Endothelial cell of umbilical vein (primary cell): ENCODE measurements around the gene NR2F2. TPM values are rescaled to one million over a fixed set of nuclear protein-coding genes. Genes with fewer than 3 reads are reported as not detected.

Source experiments
- BruUV-seq: library from RNA; stranded (reverse); fragments of 400-500 nt; replicated peaks from 2 replicates; lab custom pipeline; 2021; lab: Mats Ljungman, UMichigan
- CTCF ChIA-PET: fragments of 300-600, 350-600 bp; sonication (Branson Sonifier 250); formaldehyde crosslinking; loops from one replicate; lab custom pipeline; 2021; ENCODE audit warnings: antibody characterized with exemption, inconsistent platforms; lab: Charles Lee
- POLR2A ChIA-PET: fragments of 300-600, 350-600 bp; sonication (Branson Sonifier 250); formaldehyde crosslinking; loops from one replicate; lab custom pipeline; 2021; ENCODE audit warnings: antibody characterized with exemption, inconsistent platforms; lab: Charles Lee
- DNase-seq: peaks from one replicate; pipeline ENCODE4 v3.0.0-alpha.2; 2011; ENCODE audit warnings: low read depth, low spot score
- FAIRE-seq: peaks from 2 replicates; lab custom pipeline; 2011; peaks lifted over from hg19 to GRCh38; lab: Jason Lieb, UNC
- H2AFZ ChIP-seq: 2 replicates; pipeline ENCODE4 v1.6.0; 2012; ENCODE audit warnings: low read depth, low read length, control low read depth, inconsistent platforms
- H3K27ac ChIP-seq: 2 replicates; pipeline ENCODE4 v1.5.1; 2011; ENCODE audit warnings: low read depth, mild to moderate bottlenecking, control low read depth, low read length, moderate library complexity; ENCODE audit not compliant: insufficient read depth
- H3K27me3 ChIP-seq, 2 experiments: 2 replicates each; pipeline versions ENCODE4 v1.6.0 to v1.6.1; 2011; ENCODE audit warnings: low read length in 2 of 2, mixed read lengths in 1 of 2; ENCODE audit not compliant: control insufficient read depth in 2 of 2, insufficient read depth in 2 of 2
- H3K36me3 ChIP-seq, 2 experiments: 2 replicates in 1 of 2; 3 replicates in 1 of 2; pipeline ENCODE4 v1.5.1; 2011; ENCODE audit warnings: low read length in 2 of 2, mild to moderate bottlenecking in 1 of 2, moderate library complexity in 1 of 2; ENCODE audit not compliant: control insufficient read depth in 2 of 2, insufficient read depth in 2 of 2; ENCODE audit errors: extremely low read depth in 1 of 2
- H3K4me1 ChIP-seq: 3 replicates; pipeline ENCODE4 v1.5.1; 2011; ENCODE audit warnings: mild to moderate bottlenecking, low read length; ENCODE audit not compliant: control insufficient read depth, insufficient read depth; ENCODE audit errors: extremely low read depth
- H3K4me2 ChIP-seq: 2 replicates; pipeline ENCODE4 v1.6.1; 2011; ENCODE audit warnings: low read length, control low read depth, mixed read lengths; ENCODE audit not compliant: insufficient read depth
- H3K4me3 ChIP-seq, 3 experiments: fragments of 200-600 bp in 1 of 3; sonication (generic), shearing (Covaris generic) in 1 of 3; replicated peaks in 1 of 3; 2 replicates each; pipeline ENCODE4 v1.5.1; 2011 to 2016; ENCODE audit warnings: control low read depth in 3 of 3, low read length in 3 of 3, mild to moderate bottlenecking in 2 of 3, inconsistent platforms in 1 of 3, low read depth in 1 of 3, moderate library complexity in 1 of 3; ENCODE audit not compliant: insufficient read depth in 1 of 3
- H3K79me2 ChIP-seq: 2 replicates; pipeline ENCODE4 v1.6.0; 2012; ENCODE audit warnings: low read length, inconsistent platforms; ENCODE audit not compliant: control insufficient read depth, insufficient read depth
- H3K9ac ChIP-seq: replicated peaks from 2 replicates; pipeline ENCODE3; 2011; ENCODE audit warnings: low read length, control low read depth; ENCODE audit not compliant: insufficient read depth; ENCODE audit errors: extremely low read depth
- H3K9me1 ChIP-seq: replicated peaks from 3 replicates; pipeline ENCODE4 v1.6.0; 2011; ENCODE audit warnings: mild to moderate bottlenecking, low read length; ENCODE audit not compliant: control insufficient read depth, insufficient read depth; ENCODE audit errors: extremely low read depth
- H3K9me3 ChIP-seq: replicated peaks from 2 replicates; pipeline ENCODE4 v1.5.1; 2012; ENCODE audit warnings: low read length, inconsistent platforms; ENCODE audit not compliant: control insufficient read depth, insufficient read depth
- H4K20me1 ChIP-seq: replicated peaks from 2 replicates; pipeline ENCODE3; 2011; ENCODE audit warnings: mild to moderate bottlenecking, low read length; ENCODE audit not compliant: control insufficient read depth, insufficient read depth; ENCODE audit errors: extremely low read depth
- CTCF ChIP-seq, 2 donors: IDR thresholded peaks; 1 replicate in 1 of 2; 2 replicates in 1 of 2; pipeline ENCODE4 v1.5.1; 2011; ENCODE audit warnings: low read length in 2 of 2, mild to moderate bottlenecking in 2 of 2, moderate library complexity in 2 of 2, control low read depth in 1 of 2, inconsistent platforms in 1 of 2, low read depth in 1 of 2; ENCODE audit not compliant: insufficient read depth in 1 of 2; ENCODE audit errors: extremely low read depth in 1 of 2
- EZH2 ChIP-seq: IDR thresholded peaks from 2 replicates; pipeline ENCODE4 v1.6.1; 2012; ENCODE audit warnings: borderline replicate concordance, low read depth, mild to moderate bottlenecking, moderate library complexity, low read length, inconsistent platforms; ENCODE audit not compliant: severe bottlenecking
- FOS ChIP-seq: IDR thresholded peaks from 2 replicates; pipeline ENCODE4 v1.6.1; 2011; ENCODE audit warnings: mild to moderate bottlenecking, low read length, moderate library complexity, borderline replicate concordance; ENCODE audit not compliant: insufficient read depth
- GATA2 ChIP-seq: IDR thresholded peaks from 2 replicates; pipeline ENCODE4 v1.7.0; 2011; ENCODE audit warnings: low read depth, mild to moderate bottlenecking, moderate library complexity, mixed read lengths, low read length; ENCODE audit not compliant: insufficient read length, insufficient read depth
- JUN ChIP-seq: IDR thresholded peaks from 2 replicates; pipeline ENCODE4 v1.6.1; 2011; ENCODE audit warnings: borderline replicate concordance, low read depth; ENCODE audit not compliant: insufficient read length, insufficient read depth
- MYC ChIP-seq: IDR thresholded peaks from one replicate; pipeline ENCODE4 v1.6.1; 2011; ENCODE audit warnings: mild to moderate bottlenecking, low read depth, low read length
- POLR2A ChIP-seq: IDR thresholded peaks from 2 replicates; pipeline ENCODE4 v1.6.1; 2012; ENCODE audit warnings: low read depth, mild to moderate bottlenecking, control low read depth, low read length
- POLR2AphosphoS5 ChIP-seq: IDR thresholded peaks from 2 replicates; pipeline ENCODE4 v1.6.1; 2012; ENCODE audit warnings: low read depth, mild to moderate bottlenecking, control low read depth, low read length, moderate library complexity; ENCODE audit not compliant: insufficient read depth
- dilution Hi-C: fragments of 300-500 bp; cut with MboI; formaldehyde crosslinking; loops from one replicate; pipeline ENCODE4 v1.15.0; 2019; ENCODE audit warnings: low sequenced_read_pairs; ENCODE audit not compliant: extremely low pct_ligation_motif_present
- intact Hi-C: fragments of 100-400 bp; cut with micrococcal nuclease; formaldehyde crosslinking; loops from one replicate; pipeline ENCODE4 v1.10.0; 2022
- polyA plus RNA-seq, 4 experiments: library from polyadenylated mRNA; depleted of rRNA in 3 of 4; stranded (reverse) in 3 of 4; unstranded in 1 of 4; fragments of >200 nt; gene quantifications; 2 replicates each; pipeline versions ENCODE4 v1.2.1 to v1.2.3, GENCODE V29; 2011 to 2012; ENCODE audit warnings: missing spikeins in 1 of 4
- total RNA-seq: library from RNA; stranded (reverse); gene quantifications from 2 replicates; pipeline ENCODE4 v1.2.3, GENCODE V29; 2021
- TF ChIP-seq, protein P1 (sequence below): IDR thresholded peaks from 2 replicates; pipeline ENCODE4 v1.6.1; 2011; ENCODE audit not compliant: insufficient read depth, insufficient read length

The NR2F2 gene
- total and polyA plus RNA-seq, 2 donors (not counting 3 experiments of a cell fraction or from before 2014, with no cell fraction given) = 105 to 182 TPM

GRCh38 chr15:96312641-96313335 lies 17.7 kb upstream of the NR2F2 start:
- no peaks in the 10 kb centered on the region for H3K9me3 ChIP-seq
- intact Hi-C loops = no loop called here
- no peak overlapping the region for H3K4me2 ChIP-seq
- no TSS peak for BruUV-seq
- peaks cover 7% of the 10 kb centered on the region for H3K79me2 ChIP-seq
- ChIA-PET POLR2A (interaction anchor here (0.6 kb wide), 1 partner anchor 43 kb away, joined by 3 read pairs; no protein-coding TSS in a partner anchor), CTCF (interaction anchor here (1.0 kb wide), 1 partner anchor 14 kb away, joined by 3 read pairs; no protein-coding TSS in a partner anchor)
- no peaks in the 10 kb centered on the region for H3K9me1 ChIP-seq
- peaks cover 10% of the 10 kb centered on the region for H3K4me1 ChIP-seq
- dilution Hi-C loops = no loop called here
- no peak overlapping the region for H3K4me3 ChIP-seq
- TF ChIP-seq POLR2AphosphoS5 (no peak), GATA2 (no peak)
- DNase-seq (no peak), FAIRE-seq (no peak)
- H2AFZ ChIP-seq = no peak overlapping the region
- no peaks in the 10 kb centered on the region for H3K27me3 ChIP-seq
- peaks cover 0 to 2% of the 10 kb centered on the region in 2 experiments for H3K36me3 ChIP-seq
- no peak overlapping the region for H3K27ac ChIP-seq
- no peak overlapping the region for H3K9ac ChIP-seq
- H4K20me1 ChIP-seq = no peaks in the 10 kb centered on the region

- CTCF ChIA-PET = no interaction called here
- Histone ChIP-seq H2AFZ (no peak overlapping the region), H3K79me2 (peaks cover 22% of the 10 kb centered on the region), H3K9ac (no peak overlapping the region), H3K4me3 (no peak overlapping the region), H3K27me3 (no peaks in the 10 kb centered on the region), H3K9me3 (no peaks in the 10 kb centered on the region), H3K27ac (no peak overlapping the region), H3K36me3 (peaks cover 0 to 2% of the 10 kb centered on the region in 2 experiments), H3K9me1 (no peaks in the 10 kb centered on the region), H4K20me1 (no peaks in the 10 kb centered on the region), H3K4me2 (no peak overlapping the region), H3K4me1 (peaks cover 26% of the 10 kb centered on the region)
- no peak for DNase-seq
- no peak for FAIRE-seq
- POLR2A ChIA-PET = no interaction called here
- intact Hi-C loops (no loop called here), dilution Hi-C loops (no loop called here)
- no TSS peak for BruUV-seq
- no peak for TF ChIP-seq GATA2
- TF ChIP-seq MYC = no peak
- TF ChIP-seq, protein P1, sequence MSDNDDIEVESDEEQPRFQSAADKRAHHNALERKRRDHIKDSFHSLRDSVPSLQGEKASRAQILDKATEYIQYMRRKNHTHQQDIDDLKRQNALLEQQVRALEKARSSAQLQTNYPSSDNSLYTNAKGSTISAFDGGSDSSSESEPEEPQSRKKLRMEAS = no peak
- TF ChIP-seq JUN = no peak
- TF ChIP-seq POLR2A = no peak
- no peak for TF ChIP-seq POLR2AphosphoS5
- TF ChIP-seq FOS = no peak
- no peak for TF ChIP-seq CTCF (IDR thresholded peaks at IDR 0.05; ENCODE audit: extremely low read depth in 1 of 2, insufficient read depth in 1 of 2, low read depth in 1 of 2, low read length in 2 of 2)
- TF ChIP-seq EZH2 = no peak
These were observed 16.0 kb upstream of the NR2F2 start for GRCh38 chr15:96314518-96314917.
